ENCODE results near the gene HEPACAM. TPM values are rescaled to one million over a fixed set of nuclear protein-coding genes. Genes with fewer than 3 reads are reported as not detected.

Gene HEPACAM
- total RNA-seq, 4 donors from 2014 or later, result not detected

DNA sequence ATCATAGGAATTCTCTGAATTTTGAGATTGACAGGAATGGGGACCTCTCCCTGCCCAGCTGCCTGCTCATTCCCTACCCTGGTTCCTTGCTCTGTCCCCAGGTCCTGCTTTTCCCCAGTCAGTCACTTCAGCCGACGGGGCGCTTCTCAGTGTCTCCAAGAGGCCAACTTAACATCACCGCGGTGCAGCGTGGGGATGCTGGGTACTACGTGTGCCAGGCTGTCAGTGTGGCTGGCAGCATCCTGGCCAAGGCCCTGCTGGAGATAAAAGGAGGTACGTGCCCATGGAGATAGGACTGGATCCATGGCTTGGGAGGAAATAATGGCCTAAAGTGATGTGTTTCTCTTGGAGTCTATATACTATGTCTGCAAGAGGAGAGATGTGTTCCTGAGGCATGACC is 63.6 kb downstream of the HEPACAM start:
- no peak for DNase-seq
- Histone ChIP-seq H3K27me3 (peaks cover 8 to 30% of the 10 kb centered on the region in 2 donors), H3K4me3 (no peak overlapping the region), H3K9me3 (no peaks in the 10 kb centered on the region), H3K27ac (no peak overlapping the region), H3K36me3 (no peaks in the 10 kb centered on the region), H3K4me1 (peaks cover 0 to 7% of the 10 kb centered on the region in 2 donors)
- no peak for TF ChIP-seq CTCF (IDR thresholded peaks at IDR 0.05)
- TF ChIP-seq POLR2A (IDR thresholded peaks at IDR 0.05), result no peak
- intact Hi-C loops (cut with DNase I; ENCODE audit: low total_unique reads), result no loop called here

DNA sequence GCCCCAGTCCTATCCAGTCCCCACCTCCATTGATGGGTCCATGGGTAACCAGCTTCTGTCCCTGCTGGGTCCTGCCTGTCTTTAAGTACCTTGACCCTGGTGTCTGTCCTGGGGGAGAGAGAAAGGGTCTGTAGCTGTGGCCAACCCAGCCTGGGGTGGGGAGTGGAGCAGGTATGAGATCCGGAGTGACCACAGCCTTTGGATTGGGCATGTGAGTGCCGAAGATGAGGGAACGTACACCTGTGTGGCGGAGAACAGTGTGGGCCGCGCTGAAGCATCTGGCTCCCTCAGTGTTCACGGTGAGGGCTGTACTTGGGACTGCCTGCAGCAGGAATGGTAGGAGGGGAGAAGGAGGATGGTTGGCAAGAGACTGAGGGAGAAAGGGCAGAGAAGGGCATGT is 65.4 kb downstream of the HEPACAM start:
- no peak for TF ChIP-seq CTCF (IDR thresholded peaks at IDR 0.05)
- no peak for TF ChIP-seq POLR2A (IDR thresholded peaks at IDR 0.05)
- intact Hi-C loops (cut with DNase I; ENCODE audit: low total_unique reads), result no loop called here
- Histone ChIP-seq H3K36me3 (no peaks in the 10 kb centered on the region), H3K27ac (no peak overlapping the region), H3K4me1 (peaks cover 0 to 7% of the 10 kb centered on the region in 2 donors), H3K9me3 (no peaks in the 10 kb centered on the region), H3K4me3 (no peak overlapping the region), H3K27me3 (peaks cover 21 to 48% of the 10 kb centered on the region in 2 donors)
- DNase-seq, result no peak

DNA sequence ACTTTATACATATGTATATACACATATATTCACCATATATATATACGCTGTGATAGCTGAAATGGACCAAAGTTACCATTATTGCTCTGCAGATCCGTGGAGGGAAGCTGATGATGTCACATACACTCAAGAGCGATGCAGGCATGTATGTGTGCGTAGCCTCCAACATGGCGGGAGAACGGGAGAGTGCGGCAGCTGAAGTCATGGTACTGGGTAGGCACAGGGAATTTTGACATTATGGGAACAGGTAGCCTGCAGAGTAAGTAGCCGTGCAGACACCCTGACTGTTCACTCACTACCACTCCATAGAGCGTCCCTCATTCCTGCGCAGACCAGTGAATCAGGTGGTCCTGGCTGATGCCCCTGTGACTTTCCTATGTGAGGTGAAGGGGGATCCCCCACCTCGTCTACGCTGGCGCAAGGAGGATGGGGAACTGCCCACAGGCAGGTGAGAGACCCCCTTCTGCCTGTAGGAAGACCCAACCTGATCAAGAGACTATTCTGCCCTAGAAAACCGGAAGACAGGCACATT is 65.9 kb downstream of the HEPACAM start:
- TF ChIP-seq POLR2A (IDR thresholded peaks at IDR 0.05) (no peak), CTCF (IDR thresholded peaks at IDR 0.05) (no peak)

GRCh38 chr11:124869331-124869730 is 66.5 kb downstream of the HEPACAM start:
- Histone ChIP-seq H3K4me3 (no peak overlapping the region), H3K27ac (no peak overlapping the region), H3K4me1 (peaks cover 0 to 14% of the 10 kb centered on the region in 2 donors), H3K27me3 (peaks cover 26 to 55% of the 10 kb centered on the region in 2 donors), H3K36me3 (no peaks in the 10 kb centered on the region), H3K9me3 (no peaks in the 10 kb centered on the region)
- intact Hi-C loops (cut with DNase I; ENCODE audit: low total_unique reads), result no loop called here
- no peak for DNase-seq
- TF ChIP-seq CTCF (IDR thresholded peaks at IDR 0.05) (no peak), POLR2A (IDR thresholded peaks at IDR 0.05) (no peak)

More for the DNA sequence above, 65.9 kb downstream of the HEPACAM start:
- Histone ChIP-seq H3K9me3 (no peaks in the 10 kb centered on the region), H3K4me1 (peaks cover 0 to 11% of the 10 kb centered on the region in 2 donors), H3K36me3 (no peaks in the 10 kb centered on the region), H3K27me3 (peaks cover 26 to 51% of the 10 kb centered on the region in 2 donors), H3K27ac (no peak overlapping the region), H3K4me3 (no peak overlapping the region)
- intact Hi-C loops (cut with DNase I; ENCODE audit: low total_unique reads), result no loop called here
- no peak for DNase-seq

Other genes starting within 250 kb of the HEPACAM start
- 10 to 100 TPM in 1 of 4 donors, under 1 TPM in 1, not detected in 2; 0.62 to 16.4 TPM for gene NRGN, start 196.1 kb downstream of the HEPACAM start, total RNA-seq
- 1 to 10 TPM in 2 of 4 donors, not detected in 2; 1.9 to 2.2 TPM for gene VSIG2, start 183.8 kb downstream of the HEPACAM start, total RNA-seq
- 10 to 100 TPM; 18.7 to 91.6 (median 47.7) TPM for gene ESAM, start 173.8 kb downstream of the HEPACAM start, total RNA-seq
- gene MSANTD2, start 135.6 kb downstream of the HEPACAM start, total RNA-seq, result 10 to 100 TPM in 3 of 4 donors, 1 to 10 TPM in 1; 5.1 to 36.6 (median 24.5) TPM
- 10 to 100 TPM in 2 of 4 donors, 1 to 10 TPM in 2; 7.1 to 21.8 (median 11.1) TPM for gene ROBO3, start 70.6 kb downstream of the HEPACAM start, total RNA-seq
- 10 to 100 TPM; 11.2 to 96.6 (median 46.6) TPM for gene ROBO4, start 38.2 kb downstream of the HEPACAM start, total RNA-seq
- gene HEPN1, start 16.8 kb downstream of the HEPACAM start, total RNA-seq, result not detected
- gene CCDC15, start 18.2 kb upstream of the HEPACAM start, total RNA-seq, result 1 to 10 TPM in 3 of 4 donors, under 1 TPM in 1; under 0.01 to 3.5 (median 1.7) TPM
- gene SLC37A2, start 127.3 kb upstream of the HEPACAM start, total RNA-seq, result 1 to 10 TPM in 2 of 4 donors, under 1 TPM in 2; 0.26 to 4.1 (median 0.86) TPM
- gene TMEM218, start 175.6 kb upstream of the HEPACAM start, total RNA-seq, result 10 to 100 TPM in 2 of 4 donors, 1 to 10 TPM in 2; 3.2 to 45.9 (median 12.0) TPM
- 10 to 100 TPM in 1 of 4 donors, 1 to 10 TPM in 2, under 1 TPM in 1; 0.29 to 22.7 (median 3.3) TPM for gene PKNOX2, start 228.7 kb upstream of the HEPACAM start, total RNA-seq